GM19463 (cell line): ENCODE data around the gene GRID1.
"Not testable (repeated sequence)": the region's sequence is repeated elsewhere in the genome, so short reads cannot be mapped to it uniquely, and the experiment has no call there.

Source experiments
- ATAC-seq: cut with Tn5 transposase; IDR thresholded peaks from one replicate; pipeline ENCODE4 v1.9.1; 2021; ENCODE audit warnings: mild to moderate bottlenecking, moderate library complexity; ENCODE audit not compliant: unreplicated experiment

GRID1 gene

DNA sequence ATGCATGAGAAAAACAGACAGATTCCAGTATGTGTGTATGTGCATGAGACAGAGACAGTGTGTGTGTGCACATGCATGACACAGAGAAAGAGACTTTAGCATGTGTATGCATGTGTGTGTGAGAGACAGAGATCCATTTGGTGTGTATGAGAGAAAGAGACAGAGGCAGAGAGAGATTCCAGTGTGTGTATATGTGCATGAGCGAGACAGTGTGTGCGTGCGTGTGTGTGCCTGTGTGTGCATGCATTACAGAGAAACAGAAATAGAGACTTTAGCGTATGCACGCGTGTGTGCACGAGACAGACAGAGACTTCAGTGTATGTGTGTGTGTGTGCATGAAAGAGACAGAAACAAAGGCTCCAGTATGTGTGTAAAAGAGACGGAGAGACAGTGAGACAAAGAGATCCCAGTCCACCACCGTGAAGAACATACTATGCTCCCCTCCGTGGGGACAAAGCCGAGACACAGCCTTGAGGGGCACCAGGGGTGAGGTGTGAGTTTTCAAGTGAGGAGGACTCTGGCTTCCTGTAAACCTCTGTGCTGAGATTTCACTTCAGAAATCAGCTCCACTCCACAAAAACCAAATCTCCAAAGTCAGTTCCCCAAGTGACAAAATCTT is 188.9 kb downstream of the GRID1 start:
- no peak for ATAC-seq

DNA sequence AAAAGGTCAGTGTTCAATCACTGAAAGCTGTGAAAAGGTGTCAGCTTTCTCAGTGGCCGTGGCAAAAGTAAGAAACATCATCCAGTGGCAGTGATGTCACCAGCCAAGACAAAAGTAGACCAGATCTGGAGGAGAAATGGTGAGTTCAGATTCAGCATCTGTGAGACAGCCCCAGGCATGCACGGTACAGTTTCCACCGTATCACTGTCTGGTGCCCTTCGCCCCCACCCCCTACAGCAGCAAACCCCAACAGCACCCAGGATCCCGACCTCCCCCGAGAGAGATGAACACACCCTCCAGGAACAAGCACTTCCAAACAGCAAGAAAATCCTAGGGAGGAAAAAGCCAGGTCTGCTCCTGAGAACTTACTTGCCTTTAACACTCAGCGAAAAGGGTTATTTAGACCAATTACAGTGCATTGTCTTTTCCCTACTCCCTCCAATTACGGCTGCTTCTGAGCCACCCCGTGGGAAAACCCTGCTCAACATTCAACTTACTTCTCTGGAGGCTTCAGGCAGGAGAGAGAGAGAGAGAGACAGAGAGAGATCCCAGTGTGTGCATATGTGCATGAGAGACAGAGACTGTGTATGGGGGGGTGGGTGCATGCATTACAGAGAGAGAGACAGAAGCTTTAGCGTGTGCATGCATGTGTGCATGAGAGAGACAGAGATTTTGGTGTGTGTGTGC is 189.6 kb downstream of the GRID1 start:
- no peak for ATAC-seq

DNA sequence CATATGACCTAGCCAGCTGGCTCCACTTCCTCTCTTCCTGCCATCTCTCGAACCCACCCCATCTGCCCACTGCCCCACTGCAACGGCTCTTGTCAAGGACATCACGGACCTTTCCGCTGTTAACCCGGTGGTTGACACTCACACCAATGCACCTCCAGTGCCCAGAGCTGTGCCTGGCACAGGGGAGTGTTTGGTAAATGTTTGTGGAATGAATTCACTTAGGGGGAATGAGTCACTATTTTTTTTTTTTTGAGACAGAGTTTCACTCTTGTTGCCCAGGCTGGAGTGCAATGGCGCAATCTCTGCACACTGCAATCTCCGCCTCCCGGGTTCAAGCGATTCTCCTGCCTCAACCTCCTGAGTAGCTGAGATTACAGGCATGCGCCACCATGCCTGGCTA is 191.1 kb downstream of the GRID1 start:
- ATAC-seq, result not testable (repeated sequence)

DNA sequence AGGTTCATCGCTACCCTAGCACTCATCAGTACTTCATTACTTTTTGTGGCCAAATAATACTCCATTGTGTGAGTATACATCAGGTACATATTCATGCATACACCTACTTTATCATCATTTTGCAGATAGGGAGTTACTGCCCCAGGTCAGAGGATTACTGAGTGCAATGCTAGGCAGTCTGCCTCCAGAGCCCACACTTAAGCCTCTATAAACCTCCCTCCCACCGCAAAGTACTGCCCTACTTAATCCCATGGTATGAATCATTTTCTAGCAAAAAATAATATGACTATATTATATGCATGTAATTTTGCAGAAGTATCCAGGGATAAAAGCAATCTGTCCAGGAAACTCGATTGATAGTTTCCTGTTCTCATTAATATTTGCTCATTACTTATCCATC is 194.3 kb downstream of the GRID1 start:
- no peak for ATAC-seq

DNA sequence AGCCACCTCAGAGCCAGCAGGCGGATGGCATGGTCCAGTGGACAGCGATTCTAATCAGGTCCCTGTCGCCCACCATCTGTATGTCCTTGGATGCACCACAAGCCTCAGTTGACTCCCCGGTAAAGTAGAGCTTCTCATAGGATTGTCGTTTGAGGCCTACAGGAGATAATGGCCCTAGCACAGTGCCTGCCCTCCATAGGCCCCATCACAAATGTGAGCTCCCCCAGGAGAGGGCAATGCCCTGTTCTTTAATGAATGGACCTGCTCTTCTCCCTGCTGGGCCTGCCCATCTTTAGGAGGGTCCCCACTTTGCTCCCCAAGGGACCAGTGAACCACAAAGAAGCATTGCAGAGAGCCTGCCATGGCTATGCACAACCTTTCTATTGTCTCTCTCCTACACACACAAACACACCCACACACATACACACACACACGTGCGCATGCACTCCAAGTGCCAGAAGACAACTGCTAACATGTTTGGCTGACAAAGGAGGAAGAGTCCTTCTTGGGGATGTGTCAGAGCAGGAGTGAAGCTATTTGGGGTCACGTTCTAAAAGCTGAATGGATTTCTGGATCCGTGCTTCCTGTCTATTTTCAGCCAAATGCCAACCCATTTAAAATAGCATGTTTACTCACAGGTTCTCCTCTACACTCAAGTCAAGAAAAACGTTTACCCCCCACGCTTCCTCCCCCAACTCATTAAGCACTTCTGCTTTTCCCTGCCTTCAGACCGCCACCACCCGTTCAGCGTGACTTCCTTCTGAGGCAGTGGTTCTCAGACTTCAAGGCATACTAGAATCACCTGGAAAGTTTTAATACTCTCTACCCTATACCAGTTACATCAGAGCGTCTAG is 196.1 kb downstream of the GRID1 start:
- no peak for ATAC-seq

DNA sequence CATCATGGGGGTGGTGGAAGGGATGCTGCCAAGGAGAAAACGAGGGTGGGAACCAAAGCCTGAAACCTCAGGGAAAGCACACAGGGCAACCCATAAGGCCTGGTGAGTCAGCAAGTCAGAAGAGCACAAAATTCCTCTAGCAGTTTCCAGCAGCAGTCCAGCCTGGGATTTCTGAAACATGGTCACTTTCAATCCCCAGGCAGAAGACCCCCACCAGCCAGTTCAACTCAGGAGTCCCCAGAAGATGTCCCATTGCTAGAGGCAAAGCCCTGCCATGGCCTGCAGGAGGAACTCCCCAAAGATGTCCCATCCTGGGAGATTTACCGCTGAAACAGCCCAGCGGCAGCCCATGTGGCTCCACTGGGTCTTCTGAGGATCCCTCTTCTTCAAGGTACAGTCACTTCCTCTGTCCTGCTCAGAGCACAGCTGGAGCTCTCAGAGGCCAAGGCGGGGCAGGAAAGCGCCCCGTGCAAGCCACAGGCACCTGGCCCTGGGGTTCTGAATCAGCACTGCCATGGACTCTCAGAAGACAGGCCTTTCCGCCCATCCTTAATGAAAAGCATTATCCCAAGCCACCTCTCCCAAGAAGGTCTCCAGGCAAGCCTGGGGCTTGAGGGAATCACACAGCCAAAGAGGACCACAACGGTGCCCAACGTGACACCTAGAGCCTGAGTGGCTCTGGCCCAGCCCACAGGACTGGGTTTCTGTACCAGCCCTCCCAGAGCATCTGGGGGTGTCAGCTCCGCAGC is 196.9 kb downstream of the GRID1 start:
- ATAC-seq, result no peak

DNA sequence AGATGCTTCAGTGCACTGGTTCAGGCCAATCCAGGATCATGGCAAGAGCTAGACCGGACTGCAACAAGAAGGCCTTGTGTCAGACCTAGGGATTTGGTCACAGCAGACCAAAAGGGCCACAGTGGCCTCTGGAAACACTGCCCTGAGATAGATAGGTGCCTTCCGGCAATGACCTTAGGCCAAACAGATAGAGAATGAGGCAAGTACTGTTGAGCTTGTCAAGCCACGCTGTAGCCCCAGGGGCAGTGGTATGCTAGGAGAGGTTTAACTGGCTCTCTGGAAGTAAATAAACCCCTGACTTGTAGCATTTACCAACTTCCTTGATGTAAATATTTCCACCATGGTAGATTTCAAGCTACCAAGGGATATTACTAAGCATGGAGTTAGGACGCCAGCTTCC is 197.5 kb downstream of the GRID1 start:
- no peak for ATAC-seq

DNA sequence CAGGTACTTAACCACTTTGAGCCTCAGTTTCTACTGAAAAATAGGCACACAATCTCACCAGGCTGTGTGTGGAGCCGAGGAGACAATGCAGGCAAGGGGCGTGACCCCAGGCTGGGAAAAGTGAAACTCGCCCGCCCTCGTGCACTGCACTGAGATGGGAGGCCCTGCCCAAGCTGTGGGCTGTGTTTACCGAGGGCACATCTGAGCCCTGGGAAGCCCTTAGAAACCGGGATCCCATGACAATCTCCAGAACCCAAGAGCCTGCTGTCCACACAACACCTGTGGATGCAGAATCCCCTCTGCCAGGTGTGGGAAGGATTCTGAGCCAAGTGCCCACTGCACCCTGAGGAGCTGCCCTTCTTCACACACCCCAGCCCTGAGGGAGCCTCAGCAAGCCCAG is 198.3 kb downstream of the GRID1 start:
- no peak for ATAC-seq

DNA sequence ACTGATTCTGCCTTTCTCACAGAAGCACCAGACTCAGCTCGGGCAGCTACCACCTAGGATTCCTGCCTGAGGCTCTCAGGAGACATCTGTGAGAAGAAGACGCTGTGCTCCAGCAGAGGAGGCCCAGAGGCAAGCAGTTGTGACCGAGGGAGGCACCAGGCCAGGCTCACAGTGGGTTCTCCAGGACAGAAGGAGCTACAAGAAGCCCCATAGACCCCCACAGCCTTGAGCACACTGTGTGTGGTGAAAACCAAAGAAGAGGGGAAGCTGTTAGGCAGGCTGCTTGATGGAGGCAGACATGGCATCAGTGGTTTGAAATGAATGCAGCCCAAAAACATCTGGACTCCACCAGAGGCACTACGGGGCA is 198.8 kb downstream of the GRID1 start:
- ATAC-seq, result no peak

DNA sequence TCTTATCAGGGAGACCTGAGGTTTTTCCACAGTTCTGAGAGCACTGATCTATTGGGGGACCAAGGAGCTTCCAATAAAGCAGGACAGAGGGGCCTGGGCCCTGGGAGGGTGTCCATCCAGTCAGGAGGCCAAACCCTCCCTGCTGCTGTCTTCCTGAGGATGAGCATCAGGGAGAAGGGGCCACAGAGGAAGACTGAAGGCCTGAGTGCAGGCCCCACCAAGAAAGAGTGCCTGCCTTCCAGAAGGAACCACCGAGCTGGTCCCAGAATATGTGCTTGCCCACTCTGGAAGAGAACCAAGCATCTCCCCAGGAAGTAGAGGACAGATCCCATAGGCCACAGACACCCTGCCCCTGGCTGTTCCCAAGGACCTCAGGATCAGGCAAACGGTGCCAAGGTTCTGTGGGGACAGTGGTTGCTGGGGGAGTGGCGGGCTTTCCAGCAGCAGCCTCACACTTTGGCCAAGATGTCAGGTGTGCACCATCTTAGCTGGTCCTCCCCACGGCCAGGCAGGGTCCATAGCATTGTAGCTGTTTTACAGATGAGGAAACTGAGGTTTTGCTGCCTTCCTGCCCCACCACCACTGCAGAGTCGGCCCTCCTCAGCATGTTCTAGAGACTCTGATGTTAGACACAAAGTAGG is 199.4 kb downstream of the GRID1 start:
- ATAC-seq, result no peak

DNA sequence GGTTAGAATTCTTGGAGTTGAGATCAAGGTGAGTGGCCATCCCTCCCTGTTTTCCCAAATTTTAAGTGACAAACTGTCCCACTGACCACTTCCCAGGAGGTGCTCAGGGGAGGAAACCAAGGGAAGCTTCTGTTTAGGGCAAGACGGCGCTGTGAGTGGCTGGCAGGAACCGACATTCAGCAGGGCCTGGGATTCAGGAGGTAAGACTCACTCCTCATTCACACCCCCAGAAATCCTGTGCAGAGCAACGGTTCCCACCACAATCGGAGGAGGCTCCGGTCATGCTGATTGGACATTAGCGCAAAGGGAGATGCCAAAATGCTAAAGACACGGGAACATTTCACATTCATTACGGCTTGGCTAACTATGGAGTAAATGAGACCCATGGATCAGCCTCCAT is 200.9 kb downstream of the GRID1 start:
- no peak for ATAC-seq

DNA sequence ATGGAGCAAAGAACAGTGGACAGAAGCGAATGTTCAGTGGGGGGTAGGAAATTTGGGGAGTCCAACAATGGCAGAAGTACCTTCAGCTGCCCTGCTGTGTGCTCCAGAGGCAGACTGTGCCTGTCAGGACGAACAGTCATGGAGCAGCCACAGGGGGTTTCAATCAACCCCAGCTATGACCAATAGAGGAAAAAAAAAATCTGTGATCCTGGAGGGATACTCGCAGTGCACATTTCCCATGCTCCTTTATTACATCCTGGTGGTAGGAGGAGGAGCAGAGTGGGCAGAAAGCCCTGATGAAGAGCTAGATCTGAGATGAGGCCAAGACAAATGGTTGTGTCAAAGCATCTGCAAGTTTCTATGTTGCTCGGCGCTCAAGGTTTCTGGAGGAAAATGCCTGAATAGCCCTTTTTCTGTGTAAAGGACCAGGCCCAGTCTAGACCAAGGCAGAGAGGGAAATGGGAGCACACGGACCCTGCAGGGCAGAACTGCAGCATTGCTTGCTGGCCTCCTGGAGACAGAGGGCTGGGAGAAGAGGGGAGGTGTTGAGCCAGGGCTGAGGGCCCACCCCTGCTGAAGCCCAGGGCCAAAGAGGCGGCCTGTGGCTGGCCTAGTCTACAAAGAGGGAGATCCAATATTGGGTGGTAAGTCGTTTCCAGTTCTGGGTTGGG is 201.5 kb downstream of the GRID1 start:
- ATAC-seq, result no peak

DNA sequence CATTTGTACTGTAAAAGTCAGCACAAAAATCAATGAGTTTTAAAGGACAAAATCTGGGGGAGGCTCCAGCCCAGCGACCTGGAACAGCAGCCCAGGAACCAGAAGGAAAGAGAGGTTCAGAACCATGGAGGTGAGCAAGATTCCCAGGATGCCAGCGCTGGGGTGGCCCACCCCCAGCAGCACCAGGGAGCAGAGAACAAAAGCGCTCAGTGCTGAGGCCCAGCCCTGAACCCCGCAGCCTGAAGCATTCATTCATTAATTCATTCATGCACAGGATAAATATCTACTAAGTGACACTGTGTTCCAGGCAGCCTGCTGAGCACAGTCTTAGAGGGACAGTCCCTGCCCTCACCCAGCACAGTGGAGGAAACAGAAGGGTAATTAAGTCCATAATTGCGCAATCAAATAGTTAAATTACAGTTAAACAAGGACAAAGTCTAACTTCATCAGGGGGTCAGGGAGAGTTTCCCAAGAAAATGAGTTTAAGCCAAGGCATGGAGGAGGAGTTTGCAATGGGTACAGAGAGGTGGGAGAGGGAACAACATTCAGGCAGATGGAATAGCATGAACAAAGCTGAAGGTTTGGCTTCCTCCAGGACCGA is 202.3 kb downstream of the GRID1 start:
- no peak for ATAC-seq

DNA sequence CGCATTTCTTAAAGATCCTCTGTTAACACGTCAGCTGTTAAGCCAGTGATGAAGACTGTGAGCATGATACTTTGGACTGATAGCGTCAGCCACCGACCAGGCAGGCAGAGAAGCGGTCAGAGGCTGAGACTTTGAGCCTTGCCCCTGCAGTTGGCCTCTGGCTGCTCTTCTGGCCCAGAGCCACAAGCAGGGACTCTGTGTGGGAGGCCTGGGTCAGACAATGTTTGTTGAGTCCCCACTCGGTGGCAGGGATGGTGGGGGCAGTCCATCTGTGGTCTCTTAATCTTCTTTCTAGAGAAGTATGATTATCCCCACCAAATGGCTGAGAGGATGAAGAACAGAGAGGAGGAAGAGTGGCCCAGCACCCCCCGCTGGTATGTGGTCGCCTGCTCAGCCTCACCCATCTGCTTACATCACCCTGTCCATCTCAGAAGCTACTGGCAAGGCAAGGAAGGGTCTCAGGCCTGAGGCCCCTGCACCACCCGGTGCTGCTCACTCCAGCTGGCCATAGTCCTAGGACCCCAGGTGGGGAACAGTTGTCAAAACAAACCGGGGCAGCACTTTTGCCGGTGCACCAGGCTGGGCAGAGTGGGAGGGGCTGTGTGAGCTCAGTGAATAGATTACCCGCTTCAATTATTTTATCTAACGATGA is 202.9 kb downstream of the GRID1 start:
- ATAC-seq, result no peak

DNA sequence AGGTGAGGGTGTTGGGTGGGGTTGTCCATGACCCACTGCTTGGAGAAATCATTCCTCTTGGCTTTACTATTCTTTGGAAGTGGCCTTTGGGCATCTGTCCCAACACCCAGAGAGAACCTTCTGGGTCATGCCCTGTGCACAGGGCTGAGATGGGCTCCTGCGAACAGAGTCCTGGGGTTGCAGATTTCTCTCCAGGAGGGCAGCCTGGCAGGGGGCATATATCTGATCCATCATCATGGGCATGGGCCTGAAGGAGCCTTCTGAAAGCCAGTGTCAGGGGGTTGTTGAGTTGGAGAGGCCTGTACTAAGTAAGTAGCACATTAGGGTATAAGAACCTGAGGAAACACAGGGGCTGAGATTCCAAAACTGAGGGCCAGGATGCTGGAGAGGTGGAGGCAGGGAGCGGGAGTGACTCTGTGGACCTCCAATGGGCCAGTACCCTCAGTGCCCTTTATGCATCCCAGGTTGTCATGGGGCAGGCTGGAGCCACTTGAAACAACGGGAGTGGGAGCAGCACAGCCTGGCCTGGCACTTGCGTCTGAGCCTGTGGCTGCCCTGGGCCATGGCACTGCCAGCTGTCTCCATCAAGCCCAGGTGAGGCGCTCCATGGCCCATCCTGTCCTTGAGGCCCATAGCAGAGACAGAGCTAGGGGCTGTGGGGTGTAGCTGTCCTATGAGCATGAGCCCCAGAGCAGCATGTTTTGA is 203.7 kb downstream of the GRID1 start:
- no peak for ATAC-seq

DNA sequence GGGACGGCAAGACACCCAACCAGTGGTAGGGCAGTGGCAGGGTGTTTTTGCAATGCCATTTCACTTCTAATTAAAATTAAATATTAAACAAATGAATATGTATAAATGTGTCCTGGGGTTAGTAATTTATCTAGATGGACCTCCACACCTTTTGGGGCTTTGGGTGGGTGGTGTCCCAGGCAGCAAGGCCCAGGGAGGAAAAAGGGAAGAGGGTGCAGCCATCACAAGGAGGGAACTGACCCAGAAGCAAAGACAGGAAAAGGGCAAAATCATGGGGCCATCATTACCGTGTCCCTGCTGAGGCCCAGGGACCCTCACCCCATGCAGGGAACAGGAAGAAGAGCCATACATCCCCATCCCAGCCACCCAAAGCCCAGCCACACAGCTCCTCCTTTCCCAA is 204.6 kb downstream of the GRID1 start:
- no peak for ATAC-seq

DNA sequence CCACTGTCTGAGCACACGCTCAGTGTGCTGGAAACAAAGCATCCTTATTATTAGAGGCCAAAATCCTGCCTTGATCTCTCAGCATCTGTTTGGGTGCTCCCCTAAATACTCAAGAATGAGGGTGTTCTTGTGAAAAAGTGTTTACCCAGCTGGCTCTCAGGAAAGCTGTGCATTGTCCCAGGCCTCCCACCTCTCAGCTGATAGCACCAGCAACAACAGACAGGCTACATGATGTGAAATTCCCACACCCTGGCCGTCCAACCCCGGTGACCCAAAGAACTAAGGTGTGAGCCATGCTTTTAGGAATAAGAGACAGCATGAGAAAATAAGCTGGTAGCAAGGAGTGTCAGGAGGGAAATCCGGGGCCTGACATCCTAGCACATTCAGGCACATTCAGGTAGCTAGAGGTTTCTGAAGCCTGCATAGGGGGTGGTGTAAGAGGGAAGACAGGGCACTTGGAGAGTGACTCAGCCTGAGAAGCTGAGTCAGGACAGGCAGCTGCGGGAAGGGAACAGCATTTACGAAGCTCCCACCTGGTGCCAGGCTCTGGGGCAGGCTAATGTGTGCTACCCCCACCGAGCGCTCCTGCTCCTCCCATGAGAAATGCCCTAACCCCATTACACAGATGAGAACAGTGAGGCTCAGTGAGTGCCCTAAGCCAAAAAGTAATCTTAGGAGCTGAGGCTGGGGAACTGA is 205.6 kb downstream of the GRID1 start:
- ATAC-seq, result no peak

DNA sequence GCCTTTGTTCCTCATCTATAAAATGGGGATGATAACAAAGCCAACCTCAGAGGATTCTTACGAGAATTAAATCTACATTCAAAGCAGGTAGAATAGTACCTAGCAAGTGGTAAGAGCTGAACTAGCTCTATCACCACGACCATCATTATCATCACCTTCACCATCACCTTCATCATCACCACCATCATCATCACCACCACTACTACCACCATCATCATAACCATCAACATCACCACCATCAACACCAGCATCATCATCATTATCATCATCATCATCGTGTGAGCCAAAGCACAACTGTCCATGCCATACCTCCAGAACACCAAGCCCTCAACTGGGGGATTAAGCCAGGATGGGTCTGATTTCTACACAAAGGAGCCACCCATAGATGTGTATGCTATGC is 206.8 kb downstream of the GRID1 start:
- no peak for ATAC-seq
